A549 (cell line): ENCODE data around the gene ROBO3.

Source experiments
- CHD2 ChIP-seq: fragments of 150-350 bp; IDR thresholded peaks from 2 replicates; pipeline ENCODE4 v1.6.1; 2014; ENCODE audit warnings: low read length; ENCODE audit not compliant: partially characterized antibody
- MAFK ChIP-seq: fragments of 450-650 bp; IDR thresholded peaks from 2 replicates; pipeline ENCODE4 v1.6.1; 2014; ENCODE audit not compliant: partially characterized antibody
- POLR2A ChIP-seq: IDR thresholded peaks from 2 replicates; pipeline ENCODE4 v1.6.1; 2012; ENCODE audit warnings: mild to moderate bottlenecking, low read length
- TP53 ChIP-seq: fragments of 250-450 bp; sonication (Bioruptor Pico); IDR thresholded peaks from 2 replicates; pipeline ENCODE4 v1.5.0; 2021; ENCODE audit warnings: mild to moderate bottlenecking, moderate library complexity

GRCh38 chr11:124900464-124900863 is 35.2 kb downstream of the ROBO3 start:
- TF ChIP-seq POLR2A, result no peak
- no peak for TF ChIP-seq TP53
- TF ChIP-seq CHD2, result no peak
- no peak for TF ChIP-seq MAFK
